ENCODE measurements around the gene OOSP3. TPM values are rescaled to one million over a fixed set of nuclear protein-coding genes. Genes with fewer than 3 reads are reported as not detected.

The OOSP3 gene
- total RNA-seq, 4 donors from 2014 or later: not detected

- no peak for DNase-seq
- Histone ChIP-seq H3K4me1 (no peaks in the 10 kb centered on the region), H3K4me3 (no peak overlapping the region), H3K27me3 (no peaks in the 10 kb centered on the region), H3K9me3 (no peaks in the 10 kb centered on the region), H3K27ac (no peak overlapping the region), H3K36me3 (no peaks in the 10 kb centered on the region)
- TF ChIP-seq, protein P1, sequence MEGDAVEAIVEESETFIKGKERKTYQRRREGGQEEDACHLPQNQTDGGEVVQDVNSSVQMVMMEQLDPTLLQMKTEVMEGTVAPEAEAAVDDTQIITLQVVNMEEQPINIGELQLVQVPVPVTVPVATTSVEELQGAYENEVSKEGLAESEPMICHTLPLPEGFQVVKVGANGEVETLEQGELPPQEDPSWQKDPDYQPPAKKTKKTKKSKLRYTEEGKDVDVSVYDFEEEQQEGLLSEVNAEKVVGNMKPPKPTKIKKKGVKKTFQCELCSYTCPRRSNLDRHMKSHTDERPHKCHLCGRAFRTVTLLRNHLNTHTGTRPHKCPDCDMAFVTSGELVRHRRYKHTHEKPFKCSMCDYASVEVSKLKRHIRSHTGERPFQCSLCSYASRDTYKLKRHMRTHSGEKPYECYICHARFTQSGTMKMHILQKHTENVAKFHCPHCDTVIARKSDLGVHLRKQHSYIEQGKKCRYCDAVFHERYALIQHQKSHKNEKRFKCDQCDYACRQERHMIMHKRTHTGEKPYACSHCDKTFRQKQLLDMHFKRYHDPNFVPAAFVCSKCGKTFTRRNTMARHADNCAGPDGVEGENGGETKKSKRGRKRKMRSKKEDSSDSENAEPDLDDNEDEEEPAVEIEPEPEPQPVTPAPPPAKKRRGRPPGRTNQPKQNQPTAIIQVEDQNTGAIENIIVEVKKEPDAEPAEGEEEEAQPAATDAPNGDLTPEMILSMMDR (IDR thresholded peaks at IDR 0.05): no peak
- no peak for TF ChIP-seq POLR2A (IDR thresholded peaks at IDR 0.05)
Observed at GRCh38 chr11:59854871-59855270, 23.7 kb upstream of the OOSP3 start.

DNA sequence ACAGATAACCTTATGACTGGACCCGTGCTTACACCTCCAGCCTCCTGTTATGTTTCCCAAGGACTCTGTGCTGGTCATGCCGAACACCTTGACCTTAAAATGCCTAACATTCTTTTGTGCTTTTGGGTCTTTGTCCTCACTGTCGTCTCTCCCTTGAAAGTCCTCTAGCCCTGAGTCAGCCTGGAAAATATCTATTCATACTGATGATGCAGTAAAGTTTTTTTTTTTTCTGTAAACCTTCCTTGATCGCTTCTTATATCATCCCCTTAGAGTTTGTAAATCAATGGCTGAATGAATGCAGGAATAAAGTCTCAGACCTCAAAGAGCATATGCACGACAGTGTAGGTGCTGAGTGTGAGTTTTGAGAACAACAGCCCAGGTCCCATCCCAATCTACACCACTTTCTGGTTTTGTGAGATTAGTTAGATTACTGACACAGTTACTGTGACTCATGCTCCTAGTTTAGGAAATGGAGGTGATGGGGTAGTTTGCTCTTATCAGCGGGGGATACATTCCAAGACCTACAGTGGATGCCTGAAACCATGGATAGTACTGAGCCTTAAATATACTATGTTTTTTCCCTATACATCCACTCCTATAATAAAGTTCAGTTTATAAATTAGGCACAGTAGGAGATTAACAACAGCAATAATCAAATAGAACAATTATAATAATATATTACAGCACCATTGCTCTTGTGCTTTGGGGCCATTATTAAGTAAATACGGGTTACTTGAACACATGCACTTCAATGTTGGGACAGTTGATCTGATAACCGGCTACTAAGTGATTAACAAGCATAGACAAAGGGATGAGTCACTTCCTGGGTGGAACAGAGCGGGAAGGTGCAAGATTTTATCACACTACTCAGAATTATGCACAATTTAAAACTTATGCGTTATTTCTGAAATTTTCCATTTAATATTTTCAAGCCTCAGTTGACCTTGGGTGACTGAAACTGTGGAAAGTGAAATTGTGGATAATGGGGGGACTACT lies 20.8 kb upstream of the OOSP3 start:
- peak in 1 of 3 donors; percentile 54 for DNase-seq
- Histone ChIP-seq H3K36me3 (no peaks in the 10 kb centered on the region), H3K9me3 (no peaks in the 10 kb centered on the region), H3K4me1 (no peaks in the 10 kb centered on the region), H3K4me3 (no peak overlapping the region), H3K27ac (no peak overlapping the region), H3K27me3 (no peaks in the 10 kb centered on the region)
- TF ChIP-seq, protein P1 (IDR thresholded peaks at IDR 0.05): no peak
- TF ChIP-seq POLR2A (IDR thresholded peaks at IDR 0.05): no peak

GRCh38 chr11:59859673-59860072 lies 18.9 kb upstream of the OOSP3 start:
- no peaks in the 10 kb centered on the region for H3K4me1 ChIP-seq
- TF ChIP-seq, protein P1 (IDR thresholded peaks at IDR 0.05): no peak
- no peak for TF ChIP-seq POLR2A (IDR thresholded peaks at IDR 0.05)
- no peaks in the 10 kb centered on the region for H3K36me3 ChIP-seq
- no peak overlapping the region for H3K27ac ChIP-seq
- H3K27me3 ChIP-seq: no peaks in the 10 kb centered on the region
- DNase-seq: no peak
- no peak overlapping the region for H3K4me3 ChIP-seq
- H3K9me3 ChIP-seq: no peaks in the 10 kb centered on the region

GRCh38 chr11:59862252-59862651 lies 16.3 kb upstream of the OOSP3 start:
- Histone ChIP-seq H3K4me3 (no peak overlapping the region), H3K27ac (no peak overlapping the region), H3K4me1 (no peaks in the 10 kb centered on the region), H3K36me3 (no peaks in the 10 kb centered on the region), H3K9me3 (no peaks in the 10 kb centered on the region), H3K27me3 (no peaks in the 10 kb centered on the region)
- no peak for TF ChIP-seq POLR2A (IDR thresholded peaks at IDR 0.05)
- TF ChIP-seq, protein P1 (IDR thresholded peaks at IDR 0.05): no peak
- no peak for DNase-seq

DNA sequence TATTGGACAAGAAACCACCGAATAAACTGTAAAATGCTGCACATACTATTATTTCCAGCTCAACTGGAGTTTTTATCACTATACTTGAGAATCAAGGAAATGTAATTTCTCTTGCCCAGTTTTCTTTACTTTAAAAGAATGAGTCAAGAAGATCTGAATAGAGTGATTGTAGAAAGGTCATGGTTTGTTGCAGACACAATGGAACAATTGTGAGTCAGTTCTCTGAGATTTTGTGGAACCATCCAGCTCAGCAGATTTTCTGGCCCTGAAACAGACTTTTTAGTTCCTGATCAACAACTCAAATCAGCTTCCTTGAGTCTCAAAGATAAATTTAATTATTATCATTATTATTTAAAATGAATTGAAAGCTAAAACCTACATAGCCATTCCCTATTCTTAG lies 13.6 kb upstream of the OOSP3 start:
- no peak for DNase-seq
- H3K36me3 ChIP-seq: no peaks in the 10 kb centered on the region
- H3K9me3 ChIP-seq: no peaks in the 10 kb centered on the region
- TF ChIP-seq, protein P1 (IDR thresholded peaks at IDR 0.05): no peak
- no peak for TF ChIP-seq POLR2A (IDR thresholded peaks at IDR 0.05)
- H3K4me3 ChIP-seq: no peak overlapping the region
- no peak overlapping the region for H3K27ac ChIP-seq
- H3K27me3 ChIP-seq: no peaks in the 10 kb centered on the region
- H3K4me1 ChIP-seq: no peaks in the 10 kb centered on the region

Data from Peyer's patch (tissue), 4 donors.